WI38 (cell line): ENCODE measurements around the gene RIMS3.
"Not testable (repeated sequence)": the region's sequence is repeated elsewhere in the genome, so short reads cannot be mapped to it uniquely, and the experiment has no call there.

ENCODE experiments used
- H3K4me3 ChIP-seq: 2 replicates; pipeline ENCODE4 v1.5.1; 2011; ENCODE audit warnings: low read depth, mild to moderate bottlenecking, control low read depth, low read length
- CTCF ChIP-seq: IDR thresholded peaks from 2 replicates; pipeline ENCODE4 v1.5.1; 2012; ENCODE audit warnings: low read depth, mild to moderate bottlenecking, control low read depth, low read length

The RIMS3 gene

GRCh38 chr1:40709100-40709801, 43.8 kb upstream of the RIMS3 start:
- H3K4me3 ChIP-seq, result peak overlapping the region; percentile 71
- TF ChIP-seq CTCF, result no peak

- H3K4me3 ChIP-seq, result peak overlapping the region; percentile 71
- no peak for TF ChIP-seq CTCF
These were observed 43.2 kb upstream of the RIMS3 start for GRCh38 chr1:40708750-40709099.

GRCh38 chr1:40706626-40707025, 41.1 kb upstream of the RIMS3 start:
- no peak for TF ChIP-seq CTCF

GRCh38 chr1:40704817-40705733, 39.6 kb upstream of the RIMS3 start:
- no peak overlapping the region for H3K4me3 ChIP-seq
- no peak for TF ChIP-seq CTCF

More at GRCh38 chr1:40706626-40707025, 41.1 kb upstream of the RIMS3 start:
- no peak overlapping the region for H3K4me3 ChIP-seq

- TF ChIP-seq CTCF, result no peak
- H3K4me3 ChIP-seq, result no peak overlapping the region
These were observed 37.8 kb upstream of the RIMS3 start for GRCh38 chr1:40703316-40703715.

- not testable (repeated sequence) for H3K4me3 ChIP-seq
These were observed 37.3 kb upstream of the RIMS3 start for GRCh38 chr1:40702810-40703209.

- TF ChIP-seq CTCF, result no peak
- no peak overlapping the region for H3K4me3 ChIP-seq
These were observed 36.2 kb upstream of the RIMS3 start for GRCh38 chr1:40701684-40702083.
